Activated CD4-positive, CD25-positive, alpha-beta regulatory T cell (primary cell): ENCODE data around the gene GPR89A.
"Not testable (repeated sequence)": the region's sequence is repeated elsewhere in the genome, so short reads cannot be mapped to it uniquely, and the experiment has no call there.

Source experiments
- DNase-seq, 4 experiments: peaks; one replicate each; lab custom pipeline; 2025; lab: John Stamatoyannopoulos, UW

The GPR89A gene

GRCh38 chr1:145686078-145686477 is 78.3 kb downstream of the GPR89A start:
- not testable (repeated sequence) for DNase-seq

GRCh38 chr1:145688328-145688727 is 80.5 kb downstream of the GPR89A start:
- DNase-seq = no peak

GRCh38 chr1:145688924-145689323 is 81.1 kb downstream of the GPR89A start:
- DNase-seq = no peak

GRCh38 chr1:145689922-145690321 is 82.1 kb downstream of the GPR89A start:
- no peak for DNase-seq

GRCh38 chr1:145690587-145691558 is 83.1 kb downstream of the GPR89A start:
- DNase-seq = no peak

GRCh38 chr1:145692785-145693443 is 85.1 kb downstream of the GPR89A start:
- no peak for DNase-seq

GRCh38 chr1:145695821-145696629 is 88.2 kb downstream of the GPR89A start:
- no peak for DNase-seq

GRCh38 chr1:145696630-145696960 is 88.8 kb downstream of the GPR89A start:
- DNase-seq = no peak

GRCh38 chr1:145701306-145701862 is 93.6 kb downstream of the GPR89A start:
- no peak for DNase-seq

GRCh38 chr1:145702052-145702451 is 94.3 kb downstream of the GPR89A start:
- no peak for DNase-seq

GRCh38 chr1:145702826-145703225 is 95.0 kb downstream of the GPR89A start:
- no peak for DNase-seq

- no peak for DNase-seq
Measured at GRCh38 chr1:145705622-145706021, 97.8 kb downstream of the GPR89A start.

GRCh38 chr1:145706086-145706664 is 98.4 kb downstream of the GPR89A start:
- no peak for DNase-seq

- DNase-seq = no peak
Measured at GRCh38 chr1:145707183-145707867, 99.5 kb downstream of the GPR89A start, which contains the start of gene PDZK1. TSS of gene PDZK1 (minus strand) at chr1:145707368. CDS start at chr1:145688021, 19,347 bp downstream.

- DNase-seq = no peak
Measured at GRCh38 chr1:145708063-145708462, 100.3 kb downstream of the GPR89A start.

GRCh38 chr1:145710291-145711027 is 102.7 kb downstream of the GPR89A start:
- DNase-seq = no peak

GRCh38 chr1:145711213-145711651 is 103.4 kb downstream of the GPR89A start:
- no peak for DNase-seq

- no peak for DNase-seq
Measured at GRCh38 chr1:145714524-145715111, 106.8 kb downstream of the GPR89A start.

GRCh38 chr1:145716641-145717345 is 109.0 kb downstream of the GPR89A start:
- no peak for DNase-seq
